NCI-H510A (cell line): ENCODE data around the gene E2F8.
"Not testable (repeated sequence)": the region's sequence is repeated elsewhere in the genome, so short reads cannot be mapped to it uniquely, and the experiment has no call there.

Experiments
- DNase-seq: peaks from one replicate; lab custom pipeline; 2025; lab: John Stamatoyannopoulos, UW

Gene E2F8

GRCh38 chr11:19240420-19241259 is at the start of gene E2F8:
Gene E2F8, minus strand, starts transcription at chr11:19240945. Its CDS starts 824 bp downstream, at chr11:19240121.
- peak; percentile 85 for DNase-seq

GRCh38 chr11:19290356-19290755 is 49.6 kb upstream of the E2F8 start:
- DNase-seq = no peak

GRCh38 chr11:19288256-19288655 is 47.5 kb upstream of the E2F8 start:
- no peak for DNase-seq

GRCh38 chr11:19286411-19286810 is 45.7 kb upstream of the E2F8 start:
- no peak for DNase-seq

- no peak for DNase-seq
Observed at GRCh38 chr11:19284881-19285280, 44.1 kb upstream of the E2F8 start.

GRCh38 chr11:19283991-19284390 is 43.2 kb upstream of the E2F8 start:
- DNase-seq = no peak

- DNase-seq = no peak
Observed at GRCh38 chr11:19281555-19281954, 40.8 kb upstream of the E2F8 start.

GRCh38 chr11:19281041-19281440 is 40.3 kb upstream of the E2F8 start:
- no peak for DNase-seq

- DNase-seq = no peak
Observed at GRCh38 chr11:19279451-19279850, 38.7 kb upstream of the E2F8 start.

- DNase-seq = no peak
Observed at GRCh38 chr11:19276859-19277808, 36.4 kb upstream of the E2F8 start.

- no peak for DNase-seq
Observed at GRCh38 chr11:19275496-19275895, 34.8 kb upstream of the E2F8 start.

GRCh38 chr11:19273219-19273618 is 32.5 kb upstream of the E2F8 start:
- not testable (repeated sequence) for DNase-seq

GRCh38 chr11:19268909-19269308 is 28.2 kb upstream of the E2F8 start:
- DNase-seq = no peak

GRCh38 chr11:19267567-19267966 is 26.8 kb upstream of the E2F8 start:
- no peak for DNase-seq

- DNase-seq = no peak
Observed at GRCh38 chr11:19263333-19263732, 22.6 kb upstream of the E2F8 start.

- no peak for DNase-seq
Observed at GRCh38 chr11:19259487-19260345, 19.0 kb upstream of the E2F8 start.

- no peak for DNase-seq
Observed at GRCh38 chr11:19258641-19259230, 18.0 kb upstream of the E2F8 start.

GRCh38 chr11:19254441-19254840 is 13.7 kb upstream of the E2F8 start:
- DNase-seq = not testable (repeated sequence)

- DNase-seq = no peak
Observed at GRCh38 chr11:19253817-19254216, 13.1 kb upstream of the E2F8 start.

GRCh38 chr11:19253153-19253745 is 12.5 kb upstream of the E2F8 start:
- DNase-seq = no peak
